Measurements from ENCODE around the gene MRTFA.

DNA sequence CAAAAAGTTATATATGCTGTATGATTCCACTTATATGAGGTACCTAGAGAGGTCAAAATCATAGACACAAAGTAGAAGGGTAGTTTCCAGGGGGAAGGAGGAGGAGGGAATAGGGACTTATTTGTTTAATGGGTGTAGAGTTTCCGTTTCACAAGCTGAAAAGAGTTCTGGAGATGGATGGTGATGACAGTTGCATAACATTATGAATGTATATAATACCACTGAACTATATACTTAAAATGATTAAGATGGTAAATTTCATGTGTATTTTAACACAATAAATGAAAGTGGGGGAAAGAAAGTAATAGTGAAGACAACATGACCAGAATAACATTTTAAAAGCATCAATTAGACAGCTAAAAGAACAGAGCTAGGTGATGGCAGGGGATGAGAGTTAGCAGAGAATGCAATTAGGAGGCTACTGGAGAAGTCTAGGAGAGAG is 51.2 kb downstream of the MRTFA start:
- TF ChIP-seq, protein P1, sequence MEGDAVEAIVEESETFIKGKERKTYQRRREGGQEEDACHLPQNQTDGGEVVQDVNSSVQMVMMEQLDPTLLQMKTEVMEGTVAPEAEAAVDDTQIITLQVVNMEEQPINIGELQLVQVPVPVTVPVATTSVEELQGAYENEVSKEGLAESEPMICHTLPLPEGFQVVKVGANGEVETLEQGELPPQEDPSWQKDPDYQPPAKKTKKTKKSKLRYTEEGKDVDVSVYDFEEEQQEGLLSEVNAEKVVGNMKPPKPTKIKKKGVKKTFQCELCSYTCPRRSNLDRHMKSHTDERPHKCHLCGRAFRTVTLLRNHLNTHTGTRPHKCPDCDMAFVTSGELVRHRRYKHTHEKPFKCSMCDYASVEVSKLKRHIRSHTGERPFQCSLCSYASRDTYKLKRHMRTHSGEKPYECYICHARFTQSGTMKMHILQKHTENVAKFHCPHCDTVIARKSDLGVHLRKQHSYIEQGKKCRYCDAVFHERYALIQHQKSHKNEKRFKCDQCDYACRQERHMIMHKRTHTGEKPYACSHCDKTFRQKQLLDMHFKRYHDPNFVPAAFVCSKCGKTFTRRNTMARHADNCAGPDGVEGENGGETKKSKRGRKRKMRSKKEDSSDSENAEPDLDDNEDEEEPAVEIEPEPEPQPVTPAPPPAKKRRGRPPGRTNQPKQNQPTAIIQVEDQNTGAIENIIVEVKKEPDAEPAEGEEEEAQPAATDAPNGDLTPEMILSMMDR (IDR thresholded peaks at IDR 0.05) = no peak
- no peak for TF ChIP-seq POLR2A (IDR thresholded peaks at IDR 0.05)

Measured in right lobe of liver (tissue), 4 donors.